CD4-positive, alpha-beta T cell treated with Interleukin-10 for 1 hour (primary cell): ENCODE data around the gene CDH13.

Experiments used
- DNase-seq: peaks from one replicate; pipeline ENCODE4 v3.0.0-alpha.2; 2020

Gene CDH13

GRCh38 chr16:83470416-83470815 is 843.6 kb downstream of the CDH13 start:
- no peak for DNase-seq

DNA sequence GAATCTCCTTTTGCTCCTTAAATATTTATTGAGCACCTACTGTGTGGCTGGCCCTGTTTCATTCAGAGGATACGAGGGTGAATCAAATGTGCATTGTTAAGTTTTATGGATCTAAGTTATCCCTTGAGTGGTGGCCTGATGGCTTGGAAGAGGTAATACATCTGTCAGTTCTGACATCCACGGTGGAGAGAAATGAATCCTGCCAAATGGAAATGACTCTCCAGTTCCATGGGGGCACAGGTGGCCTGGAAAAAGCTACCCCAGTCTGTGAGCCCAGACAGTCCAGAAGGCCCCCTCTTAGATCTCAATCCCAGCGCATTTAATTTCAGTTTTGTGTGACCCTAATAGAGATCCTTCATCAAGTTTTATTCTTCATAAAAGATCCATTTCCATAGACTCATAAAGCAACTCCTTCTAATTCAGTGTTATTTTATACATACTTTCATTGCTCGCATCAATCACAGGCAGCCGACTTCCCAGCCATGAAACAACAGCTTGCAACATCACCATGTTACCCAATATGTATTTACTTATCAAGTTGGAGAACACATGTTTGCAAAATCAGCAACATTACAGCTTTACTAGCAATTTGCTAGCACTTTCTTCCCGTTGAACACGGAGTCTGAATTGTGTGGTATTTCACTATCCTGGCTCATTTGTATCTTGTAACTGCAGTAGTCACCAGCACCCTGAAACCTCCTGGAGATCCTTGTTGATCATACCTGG is 846.2 kb downstream of the CDH13 start:
- no peak for DNase-seq

GRCh38 chr16:83473926-83474650 is 847.3 kb downstream of the CDH13 start:
- no peak for DNase-seq

GRCh38 chr16:83475108-83475507 is 848.3 kb downstream of the CDH13 start:
- no peak for DNase-seq

GRCh38 chr16:83481589-83481988 is 854.8 kb downstream of the CDH13 start:
- DNase-seq = no peak

GRCh38 chr16:83482545-83483162 is 855.9 kb downstream of the CDH13 start:
- DNase-seq = no peak

DNA sequence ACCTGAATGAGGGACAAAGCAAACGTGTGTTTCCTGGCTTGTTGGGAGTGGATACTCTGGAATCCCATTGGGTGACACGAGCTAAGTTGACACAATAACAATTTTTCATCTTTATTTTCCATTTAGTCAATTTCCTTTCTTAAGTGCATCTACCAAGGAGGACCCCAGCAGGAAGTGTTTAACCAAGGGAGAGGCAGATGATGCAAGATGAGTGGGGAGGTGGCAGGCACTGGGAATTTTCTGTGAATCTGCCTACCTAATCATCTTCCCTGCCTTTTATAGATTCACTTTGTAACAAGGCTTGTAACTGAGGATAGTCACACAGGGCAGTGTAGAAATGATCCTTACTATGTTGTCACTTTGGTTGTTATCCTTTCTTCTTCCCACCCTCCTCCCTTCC is 863.3 kb downstream of the CDH13 start:
- DNase-seq = no peak

DNA sequence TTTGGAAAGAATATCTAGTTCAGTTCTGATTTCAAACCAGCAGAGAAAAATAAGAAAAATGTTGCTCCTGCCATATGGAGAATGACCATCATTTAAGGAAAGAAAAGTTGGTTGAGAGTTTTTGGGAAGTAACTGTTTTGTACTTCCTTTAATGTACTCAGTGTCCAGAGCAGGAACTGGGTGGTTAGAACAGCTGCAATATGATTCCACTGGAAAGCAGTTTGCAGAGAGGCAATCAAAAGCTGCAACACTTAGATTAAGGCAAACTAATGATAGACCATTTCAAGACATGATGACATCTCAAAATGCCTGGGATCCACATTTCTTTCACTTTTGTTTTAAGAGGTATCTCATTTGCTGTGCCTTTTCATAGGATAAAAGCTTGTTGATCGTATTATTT is 867.7 kb downstream of the CDH13 start:
- DNase-seq = no peak

- DNase-seq = no peak
Measured at GRCh38 chr16:83501481-83501880, 874.7 kb downstream of the CDH13 start.

DNA sequence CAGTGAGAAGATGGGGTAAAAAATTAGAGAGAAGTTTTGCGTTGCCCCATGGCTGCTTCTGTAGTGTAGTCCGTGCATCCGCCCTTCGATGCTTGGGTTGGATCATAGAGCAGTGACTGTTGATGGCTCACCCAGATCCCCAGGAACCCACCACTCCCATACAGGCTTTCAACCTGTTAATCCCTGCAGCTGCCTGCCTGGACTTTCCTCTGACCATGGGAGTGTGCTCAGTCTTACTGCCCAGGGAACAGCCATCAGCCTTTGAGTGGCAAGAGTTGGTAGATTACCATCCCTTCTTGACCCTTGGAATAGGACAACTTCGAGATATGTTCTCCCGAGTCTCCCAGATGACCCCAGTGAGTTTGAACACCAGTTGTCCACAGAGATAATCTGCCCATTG is 881.5 kb downstream of the CDH13 start:
- DNase-seq = no peak

DNA sequence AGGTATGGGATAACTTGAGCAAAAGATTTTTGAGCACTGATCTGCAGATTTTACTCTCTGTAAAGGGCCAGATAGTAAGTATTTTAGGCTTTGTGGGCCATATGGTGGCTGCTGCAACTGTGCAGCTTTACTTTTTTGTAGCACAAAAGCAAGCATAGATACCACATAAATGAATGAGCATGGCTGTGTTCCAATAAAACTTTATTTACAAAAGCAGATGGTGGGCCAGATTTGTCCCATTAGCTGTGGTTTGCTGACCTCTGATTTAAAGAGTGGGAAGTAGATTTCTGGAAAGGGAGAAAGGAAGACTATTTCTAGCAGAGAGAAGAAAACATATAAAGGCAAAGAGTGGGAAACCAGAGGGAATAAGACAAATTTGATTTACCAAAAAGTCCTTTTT is 882.5 kb downstream of the CDH13 start:
- no peak for DNase-seq

GRCh38 chr16:83510906-83511305 is 884.1 kb downstream of the CDH13 start:
- DNase-seq = no peak

DNA sequence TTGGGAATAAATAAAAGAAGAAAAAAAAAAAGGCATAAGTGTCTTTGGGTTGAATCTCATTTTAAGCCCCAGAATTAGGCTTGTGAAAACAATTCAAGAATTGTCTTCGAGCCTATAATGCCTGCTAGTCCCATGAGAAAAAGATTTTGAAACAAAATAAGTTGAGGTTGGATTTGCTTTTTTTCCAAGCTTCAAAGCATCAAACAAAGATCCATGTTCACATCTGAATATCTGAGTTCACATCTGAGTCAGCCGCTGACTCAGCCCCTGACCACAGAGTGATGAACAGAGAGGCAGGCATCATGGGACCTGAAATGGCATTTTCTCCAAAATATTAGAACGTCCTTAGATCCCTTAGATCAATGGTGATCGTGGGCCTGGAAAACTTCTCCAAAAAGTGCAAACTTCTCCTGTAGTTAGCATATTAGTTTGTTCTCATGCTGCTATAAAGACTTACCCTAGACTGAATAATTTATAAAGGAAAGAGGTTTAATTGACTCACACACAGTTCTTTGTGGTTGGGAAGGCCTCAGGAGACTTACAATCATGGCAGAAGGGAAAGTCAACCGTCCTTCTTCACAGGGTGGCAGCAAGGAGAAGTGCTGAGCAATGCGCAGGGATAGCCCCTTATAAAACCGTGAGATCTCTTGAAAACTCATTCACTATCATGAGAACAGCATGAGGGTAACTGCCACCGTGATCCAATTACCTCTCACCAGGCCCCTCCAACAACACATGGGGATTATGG is 886.4 kb downstream of the CDH13 start:
- DNase-seq = no peak

- DNase-seq = no peak
Measured at GRCh38 chr16:83515395-83515794, 888.6 kb downstream of the CDH13 start.

DNA sequence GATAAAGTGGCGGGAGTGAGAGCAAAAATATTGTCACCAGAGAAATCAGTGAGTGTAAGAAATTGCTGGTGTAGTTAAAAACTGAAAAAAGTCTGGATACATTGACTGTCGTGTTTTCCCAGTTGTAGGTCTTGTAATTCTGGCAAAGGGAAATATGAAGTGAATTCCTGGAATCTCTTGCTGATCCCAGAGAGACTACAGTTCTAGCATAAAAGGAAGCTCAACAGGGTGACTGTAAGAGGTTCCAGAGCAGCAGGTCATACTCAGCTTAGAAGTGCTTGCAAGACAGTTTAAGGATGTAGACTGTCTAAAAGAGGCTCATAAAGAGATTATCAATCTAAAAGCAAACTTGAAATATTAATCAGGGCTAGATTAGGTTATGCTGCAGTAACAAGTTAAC is 890.2 kb downstream of the CDH13 start:
- DNase-seq = no peak

- no peak for DNase-seq
Measured at GRCh38 chr16:83517398-83517797, 890.6 kb downstream of the CDH13 start.

- DNase-seq = no peak
Measured at GRCh38 chr16:83520596-83520995, 893.8 kb downstream of the CDH13 start.

DNA sequence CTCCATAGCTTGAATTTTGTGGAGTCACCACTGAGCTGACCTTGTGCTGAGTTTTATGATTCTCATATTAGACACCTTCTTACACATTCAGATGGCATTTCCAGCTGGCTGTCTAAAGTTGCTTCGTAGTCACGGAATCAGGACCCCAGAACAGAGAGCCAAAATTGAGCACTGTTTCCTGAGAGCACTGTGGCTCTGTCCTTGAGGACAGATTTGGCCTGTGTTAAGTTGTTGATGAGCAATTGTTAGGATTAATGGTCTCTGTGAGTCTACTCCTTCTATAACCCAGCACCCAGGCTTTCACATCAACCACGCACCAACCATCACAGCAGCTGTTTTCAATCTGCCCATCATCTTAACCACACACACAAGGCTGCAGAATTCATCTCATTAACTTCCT is 903.5 kb downstream of the CDH13 start:
- no peak for DNase-seq

- no peak for DNase-seq
Measured at GRCh38 chr16:83532634-83533033, 905.9 kb downstream of the CDH13 start.

- no peak for DNase-seq
Measured at GRCh38 chr16:83533193-83533592, 906.4 kb downstream of the CDH13 start.

- no peak for DNase-seq
Measured at GRCh38 chr16:83538707-83539106, 911.9 kb downstream of the CDH13 start.

GRCh38 chr16:83539736-83540490 is 913.1 kb downstream of the CDH13 start:
- DNase-seq = no peak

DNA sequence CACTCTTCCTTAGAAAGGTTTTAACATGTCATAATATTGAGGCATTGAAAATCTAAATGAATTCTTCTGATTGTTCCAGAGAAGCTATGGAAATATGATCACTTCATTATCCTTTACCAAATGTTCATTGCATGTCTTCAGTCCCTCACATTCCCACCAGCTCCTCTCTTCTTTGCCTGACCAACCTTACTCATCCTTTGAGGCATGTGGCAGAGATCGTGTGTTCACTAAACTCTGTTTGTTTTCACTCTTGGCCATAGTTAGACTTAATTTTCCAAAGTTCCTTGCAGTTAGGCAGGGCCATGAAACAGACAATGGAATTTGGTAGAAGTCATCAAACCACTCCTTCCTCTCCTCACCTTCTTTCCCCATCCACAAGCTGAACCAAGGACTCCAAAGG is 914.5 kb downstream of the CDH13 start:
- no peak for DNase-seq
